Brain pericyte (primary cell): ENCODE measurements around the gene C10orf95.
"Not testable (repeated sequence)": the region's sequence is repeated elsewhere in the genome, so short reads cannot be mapped to it uniquely, and the experiment has no call there.

Source experiments
- DNase-seq: peaks from one replicate; pipeline ENCODE4 v3.0.0-alpha.2; 2012; ENCODE audit warnings: low read depth, low spot score

Gene C10orf95

GRCh38 chr10:102465466-102465865, 14.1 kb upstream of the C10orf95 start:
- no peak for DNase-seq

DNA sequence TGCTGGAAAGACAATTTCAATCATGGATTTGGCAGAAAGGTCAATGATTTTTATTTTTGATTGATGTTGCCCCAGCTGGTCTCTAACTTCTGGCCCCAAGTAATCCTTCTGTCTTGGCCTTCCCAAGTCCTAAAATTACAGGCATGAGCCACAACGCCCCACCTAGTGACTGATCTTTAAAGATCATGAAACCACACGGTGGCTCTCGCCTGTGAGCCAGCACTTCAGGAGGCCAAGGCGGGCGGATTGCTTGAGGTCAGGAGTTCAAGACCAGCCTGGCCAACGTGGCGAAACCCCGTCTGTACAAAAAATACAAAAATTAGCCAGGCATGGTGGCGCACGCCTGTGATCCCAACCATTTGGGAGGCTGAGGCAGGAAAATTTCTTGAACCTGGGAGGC, 12.6 kb upstream of the C10orf95 start:
- DNase-seq = no peak

- no peak for DNase-seq
Observed at GRCh38 chr10:102462512-102463054, 11.2 kb upstream of the C10orf95 start.

GRCh38 chr10:102461187-102462054, 10.1 kb upstream of the C10orf95 start:
- DNase-seq = peak; percentile 29

DNA sequence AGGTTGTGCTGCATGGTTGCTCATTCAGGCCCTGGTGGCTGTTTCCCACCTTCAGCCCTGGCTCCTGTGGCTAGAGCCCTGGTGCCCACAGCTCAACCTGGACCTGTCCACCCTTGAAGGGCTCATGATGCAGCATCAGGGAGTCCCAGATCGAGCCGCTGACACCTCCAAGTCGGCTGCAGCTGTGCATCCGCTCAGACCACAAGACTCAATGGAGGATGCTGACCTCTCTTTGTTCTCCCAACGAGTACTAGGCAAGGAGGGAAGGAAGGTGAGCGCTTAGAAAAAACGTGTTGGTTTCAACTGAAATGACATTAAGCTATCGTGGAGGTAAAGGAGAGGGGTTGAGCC, 9.5 kb upstream of the C10orf95 start:
- DNase-seq = no peak

- no peak for DNase-seq
Observed at GRCh38 chr10:102458656-102459055, 7.3 kb upstream of the C10orf95 start.

DNA sequence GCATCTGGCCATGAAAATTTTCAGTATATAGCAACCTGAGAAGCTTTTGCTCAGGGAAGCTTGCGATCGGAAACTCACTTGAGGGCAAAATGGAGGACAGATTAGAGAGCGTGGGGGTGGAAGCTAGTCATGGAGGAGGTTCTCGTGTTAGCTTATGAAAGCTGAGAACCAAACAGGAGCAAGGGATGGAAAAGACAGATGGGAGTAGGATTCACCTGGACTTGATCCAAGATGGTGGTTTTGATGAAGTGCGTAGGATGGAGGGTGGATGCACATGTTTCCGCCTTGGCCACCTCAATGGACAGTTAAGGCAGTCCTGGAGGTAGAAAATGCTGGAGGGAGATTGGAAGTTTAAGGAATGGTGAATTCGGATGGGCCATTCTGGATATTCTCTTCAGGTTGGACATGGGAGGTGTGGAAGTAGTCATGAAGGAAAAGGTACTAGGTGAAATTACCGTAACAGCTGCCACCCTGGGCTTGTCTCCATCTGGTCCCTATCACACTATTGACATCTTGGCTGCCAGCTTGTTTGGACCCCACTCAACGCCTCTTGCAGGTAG, 6.3 kb upstream of the C10orf95 start:
- DNase-seq = no peak

DNA sequence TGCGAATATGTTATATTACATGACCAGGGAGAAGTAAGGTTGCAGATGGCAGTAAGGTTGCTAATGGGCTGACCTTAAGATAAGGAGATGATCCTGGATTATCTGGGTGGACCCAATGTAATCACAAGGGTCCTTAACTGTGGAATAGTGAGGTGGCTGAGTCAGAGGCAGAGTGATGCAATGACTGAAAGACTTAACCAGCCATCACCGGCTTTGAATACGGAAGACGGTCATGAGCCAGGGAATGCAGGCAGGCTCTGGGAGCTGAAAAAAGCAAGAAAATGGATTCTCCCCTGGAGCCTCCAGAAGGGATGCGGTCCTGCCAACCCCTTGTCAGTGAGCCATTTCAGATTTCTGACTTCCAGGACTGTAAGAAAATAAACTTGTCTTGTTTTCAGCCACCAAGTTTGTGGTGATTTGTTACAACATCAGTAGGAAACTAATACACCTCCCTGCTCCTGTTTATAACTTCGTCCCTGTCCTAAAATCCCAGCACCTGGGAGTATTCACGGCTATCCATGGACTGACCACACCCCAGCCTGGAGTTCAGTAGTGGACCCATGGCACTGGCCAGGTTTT, 4.6 kb upstream of the C10orf95 start:
- DNase-seq = no peak

- not testable (repeated sequence) for DNase-seq
Observed at GRCh38 chr10:102454662-102455487, 3.5 kb upstream of the C10orf95 start.

DNA sequence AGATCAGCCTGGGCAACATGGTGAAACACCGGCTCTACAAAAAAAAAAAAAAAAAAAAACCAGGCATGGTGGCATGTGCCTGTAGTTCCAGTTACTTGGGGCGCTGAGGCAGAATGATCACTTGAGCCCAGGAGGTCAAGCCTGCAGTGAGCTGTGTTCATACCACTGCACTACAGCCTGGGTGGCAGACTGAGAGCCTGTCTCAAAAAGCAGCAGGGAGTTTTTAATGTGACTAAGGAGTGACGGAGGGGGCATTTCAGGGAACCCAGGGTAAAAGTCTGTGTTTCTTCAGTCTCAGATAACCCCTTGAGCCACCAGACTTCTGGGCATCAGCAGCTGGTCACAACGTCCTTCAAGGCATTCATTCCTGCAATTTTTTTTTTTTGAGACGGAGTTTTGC, 2.2 kb upstream of the C10orf95 start:
- no peak for DNase-seq

GRCh38 chr10:102452672-102453340, 1.5 kb upstream of the C10orf95 start:
- no peak for DNase-seq

- no peak for DNase-seq
Observed at GRCh38 chr10:102450374-102451104, 804 bp downstream of the C10orf95 start.

GRCh38 chr10:102450124-102450373, 1.3 kb downstream of the C10orf95 start:
- DNase-seq = no peak

DNA sequence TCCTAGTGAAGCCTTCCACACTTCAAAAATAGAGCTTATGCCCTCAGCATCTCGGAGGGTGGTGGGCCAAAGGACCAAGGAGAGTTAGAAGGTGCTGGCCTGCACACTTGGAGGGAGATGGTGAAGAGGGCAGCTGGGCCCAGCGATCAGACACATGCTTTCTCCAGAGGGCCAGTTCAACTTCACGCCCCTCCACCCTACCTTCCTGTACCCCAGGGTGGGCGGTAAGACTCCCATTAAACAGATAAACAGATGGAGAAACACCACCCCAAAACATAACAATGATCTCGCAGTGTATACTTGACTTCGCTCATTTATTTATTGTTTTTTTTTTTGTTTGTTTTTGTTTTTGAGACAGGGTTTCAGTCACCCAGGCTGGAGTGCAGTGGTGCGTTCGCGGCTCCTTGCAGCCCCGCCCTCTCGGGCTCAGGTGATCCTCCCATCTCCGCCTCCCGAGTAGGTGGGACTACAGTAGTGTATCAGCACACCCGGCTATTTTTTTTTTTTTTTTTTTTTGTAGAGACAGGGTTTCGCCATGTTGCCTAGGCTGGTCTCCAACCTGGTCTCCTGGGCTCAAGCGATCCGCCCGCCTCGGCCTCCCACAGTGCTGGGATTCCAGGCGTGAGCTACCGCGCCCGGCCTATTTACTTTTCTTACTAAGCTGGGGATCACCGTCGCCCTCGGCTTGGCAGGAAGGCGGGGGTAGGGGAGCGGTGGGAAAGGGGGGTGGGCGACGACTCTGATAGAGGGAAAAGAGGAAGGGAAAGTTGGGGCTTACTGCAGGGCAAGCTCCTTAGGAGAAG, 1.8 kb downstream of the C10orf95 start:
- no peak for DNase-seq

DNA sequence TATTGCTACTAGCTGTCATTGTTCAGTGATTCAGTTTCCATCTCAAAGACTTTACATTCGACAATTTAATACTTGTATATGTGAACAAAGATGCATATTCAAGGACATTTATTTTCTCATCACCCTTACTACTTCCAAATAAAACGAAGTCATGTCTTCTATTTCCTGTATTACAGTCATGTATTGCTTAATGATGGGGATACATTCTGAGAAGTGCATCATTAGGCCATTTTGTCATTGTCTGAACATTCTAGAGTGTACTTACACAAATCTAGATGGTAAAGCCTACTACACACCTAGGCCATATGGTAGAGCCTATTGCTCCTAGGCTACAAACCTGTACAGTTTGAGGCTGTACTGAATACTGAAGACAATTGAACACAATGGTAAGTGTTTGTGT, 6.5 kb downstream of the C10orf95 start:
- no peak for DNase-seq

DNA sequence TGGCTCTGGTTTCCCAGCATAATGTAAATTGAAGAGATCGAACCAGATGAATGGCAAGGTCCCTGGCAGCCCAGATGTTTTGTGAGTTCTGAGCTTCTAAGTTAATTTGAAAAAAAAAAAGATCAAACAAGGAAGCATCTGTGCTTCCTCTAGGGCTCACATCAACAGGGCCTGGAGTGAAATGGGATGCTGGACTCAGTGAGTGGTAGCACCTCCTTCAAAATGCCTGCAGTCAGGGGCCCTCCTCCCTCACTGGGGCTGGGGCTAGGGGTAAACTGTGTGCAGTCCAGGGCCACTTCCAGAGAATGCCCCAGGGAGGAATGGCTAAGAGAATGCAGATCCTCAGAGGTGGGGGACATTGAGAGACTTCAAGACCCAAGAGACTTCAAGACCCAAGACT, 13.0 kb downstream of the C10orf95 start:
- DNase-seq = no peak

- no peak for DNase-seq
Observed at GRCh38 chr10:102437515-102437914, 13.8 kb downstream of the C10orf95 start.

DNA sequence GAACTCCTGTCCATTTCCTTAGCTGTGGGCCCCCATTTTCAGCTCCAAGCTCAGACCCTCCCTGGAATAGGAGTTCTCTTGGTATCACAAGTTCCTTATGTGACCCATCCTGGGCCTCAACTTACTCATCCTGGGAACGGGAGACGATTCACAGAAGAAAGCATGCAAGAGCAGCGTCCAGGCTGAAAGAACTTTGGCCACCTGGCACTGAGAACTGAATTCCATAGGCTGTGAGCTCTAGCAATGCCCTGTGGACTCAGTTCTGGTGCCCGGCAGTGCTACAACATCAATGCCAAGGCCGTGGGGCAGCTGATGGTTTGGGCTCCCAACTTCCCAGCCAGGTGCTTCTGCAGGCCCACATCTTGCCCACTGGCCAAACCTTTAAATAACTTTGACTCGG, 15.0 kb downstream of the C10orf95 start:
- no peak for DNase-seq

DNA sequence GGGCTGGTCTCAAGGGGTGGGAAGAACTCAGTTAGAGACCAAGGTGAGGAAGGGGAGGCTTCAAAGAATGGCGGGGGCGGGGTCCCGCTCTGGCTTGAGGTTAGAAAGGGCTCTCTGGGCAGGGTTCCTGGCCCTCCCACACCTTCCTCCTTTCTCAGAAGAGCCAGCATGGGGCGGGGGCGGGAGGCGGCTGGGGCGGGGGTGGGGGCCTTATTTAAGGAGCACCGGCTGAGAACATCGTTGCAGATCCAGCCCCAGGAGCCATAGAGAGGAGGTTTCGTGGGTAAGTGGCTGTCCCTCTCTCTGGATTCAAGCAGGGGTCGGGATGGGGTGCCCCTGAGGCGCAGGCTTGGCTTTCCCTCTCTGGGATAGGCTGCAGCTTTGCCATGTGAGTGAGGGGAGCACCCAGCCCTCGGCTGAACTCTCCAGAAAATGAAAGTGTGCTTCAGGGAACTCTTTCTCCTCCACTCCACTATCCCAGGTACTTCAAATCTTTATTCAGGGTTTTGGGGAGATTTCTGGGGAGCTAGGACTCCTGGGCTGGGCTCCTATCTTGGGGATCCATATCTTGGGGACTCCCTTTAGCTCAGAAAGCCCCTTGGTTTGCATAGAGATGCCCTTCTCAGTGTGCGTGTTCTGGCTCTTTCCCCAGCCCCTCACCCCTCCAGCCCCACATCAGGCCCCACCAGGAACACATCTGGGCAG, 15.7 kb downstream of the C10orf95 start:
- DNase-seq = no peak

GRCh38 chr10:102435133-102435497, 16.2 kb downstream of the C10orf95 start:
- no peak for DNase-seq
